ENCODE data around the gene APEH.

APEH gene

DNA sequence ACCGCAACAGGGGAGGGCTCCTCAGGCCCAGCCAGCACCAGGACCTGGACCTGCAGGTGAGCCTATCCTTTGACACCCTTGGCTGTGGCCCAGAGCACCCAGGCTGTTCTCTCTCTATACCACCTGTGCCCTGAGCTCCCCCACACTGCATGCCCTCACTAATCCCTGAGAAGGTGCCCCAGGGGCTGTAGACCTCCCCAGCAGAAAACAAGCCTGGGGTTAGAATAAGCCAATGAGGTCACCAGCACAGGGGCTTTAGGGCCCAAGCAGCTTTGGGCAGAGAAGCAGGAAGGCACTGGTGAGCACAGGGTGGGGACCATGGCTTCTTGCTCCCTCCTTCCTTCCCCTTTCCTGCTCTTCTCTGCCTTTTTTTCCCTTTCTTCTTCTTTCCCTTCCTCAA lies 10.3 kb upstream of the APEH start:
- H3K4me3 ChIP-seq (ENCODE audit: control insufficient read depth, low read depth, low read length), result no peak overlapping the region
- no peak for DNase-seq (ENCODE audit: low read depth)
- TF ChIP-seq, protein P1, sequence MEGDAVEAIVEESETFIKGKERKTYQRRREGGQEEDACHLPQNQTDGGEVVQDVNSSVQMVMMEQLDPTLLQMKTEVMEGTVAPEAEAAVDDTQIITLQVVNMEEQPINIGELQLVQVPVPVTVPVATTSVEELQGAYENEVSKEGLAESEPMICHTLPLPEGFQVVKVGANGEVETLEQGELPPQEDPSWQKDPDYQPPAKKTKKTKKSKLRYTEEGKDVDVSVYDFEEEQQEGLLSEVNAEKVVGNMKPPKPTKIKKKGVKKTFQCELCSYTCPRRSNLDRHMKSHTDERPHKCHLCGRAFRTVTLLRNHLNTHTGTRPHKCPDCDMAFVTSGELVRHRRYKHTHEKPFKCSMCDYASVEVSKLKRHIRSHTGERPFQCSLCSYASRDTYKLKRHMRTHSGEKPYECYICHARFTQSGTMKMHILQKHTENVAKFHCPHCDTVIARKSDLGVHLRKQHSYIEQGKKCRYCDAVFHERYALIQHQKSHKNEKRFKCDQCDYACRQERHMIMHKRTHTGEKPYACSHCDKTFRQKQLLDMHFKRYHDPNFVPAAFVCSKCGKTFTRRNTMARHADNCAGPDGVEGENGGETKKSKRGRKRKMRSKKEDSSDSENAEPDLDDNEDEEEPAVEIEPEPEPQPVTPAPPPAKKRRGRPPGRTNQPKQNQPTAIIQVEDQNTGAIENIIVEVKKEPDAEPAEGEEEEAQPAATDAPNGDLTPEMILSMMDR (IDR thresholded peaks at IDR 0.05; ENCODE audit: control insufficient read depth, insufficient read depth, low read depth, low read length, missing control alignments), result no peak

DNA sequence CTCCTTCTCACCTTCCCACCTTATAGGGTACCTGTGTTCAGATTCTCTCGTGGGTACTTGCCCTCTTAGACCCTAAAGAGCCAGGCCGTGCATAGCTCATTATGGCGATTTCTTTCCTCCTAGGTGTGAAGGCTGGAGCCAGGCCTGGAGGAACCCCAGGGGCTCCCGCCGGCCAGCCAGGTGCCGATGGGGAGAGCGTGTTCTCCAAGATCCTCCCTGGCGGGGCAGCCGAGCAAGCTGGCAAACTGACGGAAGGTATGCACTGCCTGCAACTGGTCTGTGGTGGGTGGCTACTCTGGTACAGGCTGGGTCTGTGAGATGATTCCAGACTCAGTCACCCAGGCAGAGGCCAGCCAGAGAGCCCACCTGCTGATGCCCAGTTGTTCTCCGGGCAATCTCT lies 9.9 kb upstream of the APEH start:
- DNase-seq (ENCODE audit: low read depth), result no peak

DNA sequence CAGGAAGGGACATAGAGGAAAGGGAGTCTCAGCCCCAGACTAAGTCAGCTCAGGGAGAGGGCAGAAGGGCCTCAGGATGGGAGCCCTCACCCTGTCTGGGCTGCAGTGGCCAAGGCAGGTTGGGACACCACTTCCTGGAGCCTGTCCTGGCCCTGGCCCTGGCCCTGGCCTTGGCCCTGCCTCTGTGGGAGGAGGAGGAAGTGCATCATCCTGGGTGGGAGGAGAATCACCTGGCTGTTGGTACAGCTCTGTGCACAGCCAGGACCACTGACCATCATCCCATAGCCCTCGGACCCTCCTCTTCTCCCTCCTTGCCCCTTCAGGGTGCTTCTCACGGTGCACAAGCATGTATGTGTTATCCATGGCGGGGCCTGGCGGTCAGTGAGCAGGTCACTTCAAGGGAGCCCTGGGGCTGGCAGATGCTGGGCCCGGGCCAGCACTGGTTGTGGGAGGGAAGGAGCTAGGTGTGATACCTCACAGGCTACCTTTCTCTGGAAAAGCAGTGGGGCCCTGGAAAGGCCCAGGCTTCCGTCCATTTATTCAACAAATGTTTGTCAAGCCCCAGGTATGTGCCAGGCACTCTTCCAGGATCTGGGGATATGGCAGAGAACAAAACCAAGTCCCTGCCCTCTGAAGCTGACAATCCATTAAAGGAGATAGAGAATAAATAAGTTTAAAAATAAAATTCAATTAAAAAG lies 8.2 kb upstream of the APEH start:
- H3K4me3 ChIP-seq (ENCODE audit: control insufficient read depth, low read depth, low read length), result no peak overlapping the region
- no peak for DNase-seq (ENCODE audit: low read depth)
- TF ChIP-seq, protein P1 (IDR thresholded peaks at IDR 0.05; ENCODE audit: control insufficient read depth, insufficient read depth, low read depth, low read length, missing control alignments), result no peak

More for the DNA sequence above, 9.9 kb upstream of the APEH start:
- TF ChIP-seq, protein P1 (IDR thresholded peaks at IDR 0.05; ENCODE audit: control insufficient read depth, insufficient read depth, low read depth, low read length, missing control alignments), result no peak
- no peak overlapping the region for H3K4me3 ChIP-seq (ENCODE audit: control insufficient read depth, low read depth, low read length)

DNA sequence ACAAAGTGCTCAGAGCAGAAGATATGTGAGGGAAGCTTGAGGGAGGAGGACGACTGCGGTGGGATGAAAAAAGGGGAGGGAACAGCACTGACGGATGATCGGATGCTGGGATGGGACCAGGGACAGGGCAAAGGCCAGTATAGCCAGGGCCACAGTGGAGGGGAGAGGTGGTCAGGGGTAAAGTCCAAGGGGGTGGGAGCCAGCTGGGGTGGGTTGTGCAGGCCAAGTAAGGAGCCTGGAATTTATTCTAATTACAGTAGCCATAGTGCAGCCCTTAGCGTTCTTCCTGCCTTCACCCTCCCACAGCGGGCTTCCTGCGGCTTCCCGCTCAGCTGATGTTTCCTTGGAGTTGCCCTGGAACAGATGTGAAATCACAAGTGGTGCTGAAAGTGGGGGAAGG lies 7.6 kb upstream of the APEH start:
- DNase-seq (ENCODE audit: low read depth), result no peak
- TF ChIP-seq, protein P1 (IDR thresholded peaks at IDR 0.05; ENCODE audit: control insufficient read depth, insufficient read depth, low read depth, low read length, missing control alignments), result no peak
- no peak overlapping the region for H3K4me3 ChIP-seq (ENCODE audit: control insufficient read depth, low read depth, low read length)

DNA sequence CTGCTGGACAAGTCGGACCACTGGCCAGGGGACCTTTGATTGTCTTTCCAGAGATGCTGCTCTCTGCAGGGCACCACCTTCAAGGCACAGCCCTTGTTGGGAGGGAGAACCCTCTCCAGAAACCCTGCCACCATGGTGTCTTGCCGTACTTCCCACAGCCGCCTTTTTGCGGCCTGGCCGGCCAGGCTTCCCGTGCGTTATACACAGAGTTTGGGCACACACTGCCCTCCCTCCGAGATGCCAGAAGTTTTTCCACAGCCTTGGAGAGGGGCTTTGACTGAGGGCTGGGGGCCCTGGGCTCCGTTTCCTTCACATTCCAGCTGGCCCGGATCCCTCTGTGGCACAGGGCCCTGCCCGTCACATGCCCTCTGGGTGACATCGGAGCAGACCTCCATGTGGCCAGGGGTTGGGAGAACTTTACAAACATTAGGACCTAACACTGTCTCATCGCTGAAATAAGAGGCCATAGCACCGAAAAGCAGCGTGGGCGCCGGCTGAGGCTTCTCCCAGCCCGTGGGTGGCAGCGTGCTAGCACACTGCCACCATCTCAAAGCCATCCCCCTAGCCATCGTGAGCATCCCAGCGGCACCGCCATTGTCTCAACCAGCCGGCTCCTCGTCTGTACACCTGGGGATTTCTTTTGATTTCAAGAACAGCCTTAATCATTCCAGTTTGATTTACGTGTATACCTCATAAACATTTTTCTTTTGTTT lies 6.3 kb upstream of the APEH start:
- no peak overlapping the region for H3K4me3 ChIP-seq (ENCODE audit: control insufficient read depth, low read depth, low read length)
- TF ChIP-seq, protein P1 (IDR thresholded peaks at IDR 0.05; ENCODE audit: control insufficient read depth, insufficient read depth, low read depth, low read length, missing control alignments), result no peak
- DNase-seq (ENCODE audit: low read depth), result no peak

DNA sequence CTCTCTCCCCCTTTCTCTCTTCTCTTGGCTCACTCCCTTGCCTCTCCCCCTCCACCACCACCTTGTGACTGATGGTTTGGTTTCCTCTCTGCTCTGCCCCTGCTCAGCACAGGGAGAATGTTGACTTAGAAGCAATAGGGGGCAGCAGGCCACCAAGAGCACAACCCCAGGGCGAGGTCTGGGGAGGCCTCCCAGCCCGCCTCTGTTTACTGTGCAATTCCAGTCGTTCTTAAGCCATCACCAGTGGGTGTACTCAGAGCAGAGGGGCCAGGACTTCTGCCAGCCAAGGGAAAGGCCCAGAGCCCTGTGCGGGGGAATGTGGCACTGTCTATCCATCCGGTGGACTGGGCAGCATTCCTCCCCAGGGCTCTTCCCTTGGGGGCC lies 5.7 kb upstream of the APEH start:
- no peak for DNase-seq (ENCODE audit: low read depth)
- TF ChIP-seq, protein P1 (IDR thresholded peaks at IDR 0.05; ENCODE audit: control insufficient read depth, insufficient read depth, low read depth, low read length, missing control alignments), result no peak
- no peak overlapping the region for H3K4me3 ChIP-seq (ENCODE audit: control insufficient read depth, low read depth, low read length)

Data from AG09309 (cell line).